DMS 273 treated with DMSO at 0.1 percent for 48 hours (cell line): ENCODE results near the gene SERPINB6.
"Not testable (repeated sequence)": the region's sequence is repeated elsewhere in the genome, so short reads cannot be mapped to it uniquely, and the experiment has no call there.

Experiments used
- DNase-seq: peaks from one replicate; lab custom pipeline; 2025; lab: John Stamatoyannopoulos, UW

SERPINB6 gene

GRCh38 chr6:2977799-2978590 is 6.6 kb upstream of the SERPINB6 start:
- DNase-seq: no peak

- no peak for DNase-seq
Measured at GRCh38 chr6:2977290-2977689, 5.9 kb upstream of the SERPINB6 start.

GRCh38 chr6:2976571-2977085 is 5.3 kb upstream of the SERPINB6 start:
- DNase-seq: no peak

GRCh38 chr6:2976060-2976459 is 4.7 kb upstream of the SERPINB6 start:
- DNase-seq: no peak

GRCh38 chr6:2973676-2974075 is 2.3 kb upstream of the SERPINB6 start:
- no peak for DNase-seq

GRCh38 chr6:2973180-2973579 is 1.8 kb upstream of the SERPINB6 start:
- DNase-seq: not testable (repeated sequence)

GRCh38 chr6:2972685-2973084 is 1.3 kb upstream of the SERPINB6 start:
- DNase-seq: not testable (repeated sequence)

GRCh38 chr6:2972219-2972487 is 786 bp upstream of the SERPINB6 start:
- DNase-seq: not testable (repeated sequence)

GRCh38 chr6:2970753-2971419 is 481 bp downstream of the SERPINB6 start:
- DNase-seq: no peak

- no peak for DNase-seq
Measured at GRCh38 chr6:2970034-2970685, 1.2 kb downstream of the SERPINB6 start.

- DNase-seq: no peak
Measured at GRCh38 chr6:2969549-2969948, 1.8 kb downstream of the SERPINB6 start.

- DNase-seq: no peak
Measured at GRCh38 chr6:2968600-2969135, 2.7 kb downstream of the SERPINB6 start.

- DNase-seq: no peak
Measured at GRCh38 chr6:2967936-2968335, 3.4 kb downstream of the SERPINB6 start.

- DNase-seq: no peak
Measured at GRCh38 chr6:2966347-2966746, 5.0 kb downstream of the SERPINB6 start.

- no peak for DNase-seq
Measured at GRCh38 chr6:2964793-2965505, 6.4 kb downstream of the SERPINB6 start.

GRCh38 chr6:2963756-2964155 is 7.6 kb downstream of the SERPINB6 start:
- no peak for DNase-seq

- DNase-seq: no peak
Measured at GRCh38 chr6:2962636-2963035, 8.7 kb downstream of the SERPINB6 start.

- DNase-seq: no peak
Measured at GRCh38 chr6:2962004-2962403, 9.4 kb downstream of the SERPINB6 start.

- no peak for DNase-seq
Measured at GRCh38 chr6:2961506-2961905, 9.9 kb downstream of the SERPINB6 start.

- no peak for DNase-seq
Measured at GRCh38 chr6:2960935-2961334, 10.4 kb downstream of the SERPINB6 start.

GRCh38 chr6:2959909-2960719 is 11.3 kb downstream of the SERPINB6 start:
- no peak for DNase-seq
